PC-3 (cell line): ENCODE results near the gene TPD52L1. TPM values are rescaled to one million over a fixed set of nuclear protein-coding genes. Genes with fewer than 3 reads are reported as not detected.

Experiments used
- ATAC-seq: fragments of 200-7000 bp; cut with Tn5 transposase; 2 replicates; pipeline ENCODE4 v1.9.1; 2020; ENCODE audit warnings: mild to moderate bottlenecking, moderate library complexity
- BruUV-seq: library from RNA; stranded (reverse); fragments of 400-500 nt; replicated peaks from 2 replicates; lab custom pipeline; 2021; lab: Mats Ljungman, UMichigan
- CTCF ChIA-PET: fragments of 300-600 bp; sonication (Branson Sonifier 250); formaldehyde crosslinking; loops from one replicate; lab custom pipeline; 2022; ENCODE audit warnings: antibody characterized with exemption; lab: Charles Lee
- POLR2A ChIA-PET: fragments of 300-600 bp; sonication (Branson Sonifier 250); formaldehyde crosslinking; loops from one replicate; lab custom pipeline; 2022; ENCODE audit warnings: antibody characterized with exemption; ENCODE audit not compliant: unreplicated experiment; lab: Charles Lee
- DNase-seq: peaks from one replicate; pipeline ENCODE4 v3.0.0-alpha.2; 2015
- H2AFZ ChIP-seq: fragments of 300-600 bp; sonication (generic); 2 replicates; pipeline ENCODE4 v1.6.0; 2016; ENCODE audit warnings: antibody characterized with exemption, low read length
- H3F3A ChIP-seq: fragments of 300-600 bp; sonication (generic); one replicate; pipeline ENCODE4 v1.6.0; 2017; ENCODE audit warnings: antibody characterized with exemption, low read length, control low read depth, mild to moderate bottlenecking; ENCODE audit not compliant: unreplicated experiment
- H3K27ac ChIP-seq: fragments of 300-600 bp; sonication (generic); 2 replicates; pipeline ENCODE4 v1.5.1; 2016; ENCODE audit warnings: mild to moderate bottlenecking, low read length
- H3K27me3 ChIP-seq: fragments of 300-600 bp; sonication (generic); 2 replicates; pipeline ENCODE4 v1.6.1; 2016; ENCODE audit warnings: low read length, mixed read lengths
- H3K36me3 ChIP-seq: fragments of 300-600 bp; sonication (generic); 2 replicates; pipeline ENCODE4 v1.6.1; 2016; ENCODE audit warnings: low read depth, mixed run types, low read length, mixed read lengths
- H3K4me1 ChIP-seq: fragments of 300-600 bp; sonication (generic); 2 replicates; pipeline ENCODE4 v1.5.1; 2016; ENCODE audit warnings: low read length; ENCODE audit not compliant: insufficient read depth
- H3K4me2 ChIP-seq: fragments of 300-600 bp; sonication (generic); 2 replicates; pipeline ENCODE4 v1.6.0; 2016; ENCODE audit warnings: low read length
- H3K4me3 ChIP-seq: fragments of 300-600 bp; sonication (generic); 2 replicates; pipeline ENCODE4 v1.5.1; 2016; ENCODE audit warnings: mild to moderate bottlenecking, low read length, mixed read lengths
- H3K79me2 ChIP-seq: fragments of 300-600 bp; sonication (generic); 2 replicates; pipeline ENCODE4 v1.6.1; 2017; ENCODE audit warnings: low read length, mixed read lengths
- H3K9ac ChIP-seq: fragments of 300-600 bp; sonication (generic); 2 replicates; pipeline ENCODE4 v1.6.0; 2016; ENCODE audit warnings: mild to moderate bottlenecking, low read length
- H3K9me2 ChIP-seq: fragments of 300-600 bp; sonication (generic); replicated peaks from 2 replicates; pipeline ENCODE4 v1.6.1; 2016; ENCODE audit warnings: mixed run types, low read length, mixed read lengths
- H3K9me3 ChIP-seq: fragments of 300-600 bp; sonication (generic); 2 replicates; pipeline ENCODE4 v1.6.1; 2016; ENCODE audit warnings: low read length, mixed read lengths
- H4K20me1 ChIP-seq: fragments of 300-600 bp; sonication (generic); 2 replicates; pipeline ENCODE4 v1.6.1; 2016; ENCODE audit warnings: low read length, mixed read lengths
- CTCF ChIP-seq: fragments of 300-600 bp; sonication (generic); conservative IDR thresholded peaks from 2 replicates; pipeline ENCODE4 v1.5.1; 2017; ENCODE audit warnings: antibody characterized with exemption, low read depth, mild to moderate bottlenecking, low read length
- EZH2 ChIP-seq: fragments of 300-600 bp; sonication (generic); IDR thresholded peaks from one replicate; pipeline ENCODE4 v1.6.1; 2017; ENCODE audit warnings: antibody characterized with exemption, mild to moderate bottlenecking, low read length; ENCODE audit not compliant: unreplicated experiment
- EZH2phosphoT487 ChIP-seq: fragments of 300-600 bp; sonication (generic); IDR thresholded peaks from 2 replicates; pipeline ENCODE4 v1.6.1; 2018; ENCODE audit warnings: mild to moderate bottlenecking, antibody characterized with exemption, low read length, borderline replicate concordance
- intact Hi-C: fragments of 100-400 bp; cut with micrococcal nuclease; formaldehyde crosslinking; loops from 2 replicates; pipeline ENCODE4 v1.9.0; 2023
- total RNA-seq: library from RNA; depleted of rRNA; stranded (reverse); fragments of >200 nt; gene quantifications from 2 replicates; pipeline ENCODE4 v1.2.3, GENCODE V29; 2014

Gene TPD52L1
- total RNA-seq, 1 experiment from 2014 or later, result 39.4 TPM

DNA sequence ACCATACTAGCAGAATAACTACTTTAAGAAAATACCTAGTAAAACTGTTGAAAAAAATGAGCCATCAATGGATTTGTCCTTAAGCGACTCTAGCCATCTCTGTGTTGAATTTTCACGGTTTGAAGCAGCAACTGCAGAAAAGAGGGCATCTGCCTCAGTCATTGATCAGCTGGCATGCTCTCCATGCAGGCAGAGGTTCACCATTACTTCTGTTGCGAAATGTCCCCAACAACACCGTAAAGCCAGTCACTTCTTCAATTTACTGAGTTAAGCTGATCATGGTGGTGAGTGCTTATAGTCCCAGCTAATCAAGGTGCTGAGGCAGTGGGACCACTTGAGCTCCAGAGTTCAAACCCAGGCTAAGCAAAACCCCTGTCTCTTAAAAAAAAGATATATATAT, 11.1 kb downstream of the TPD52L1 start:
- BruUV-seq, result no TSS peak
- Histone ChIP-seq H3K27me3 (no peaks in the 10 kb centered on the region), H3K4me2 (no peak overlapping the region), H3K36me3 (no peaks in the 10 kb centered on the region), H3K79me2 (no peaks in the 10 kb centered on the region), H4K20me1 (no peaks in the 10 kb centered on the region), H3K4me1 (0 out of 2 replicates have a peak, but pooled peaks cover 6% of the 10 kb centered on the region), H3K9me3 (no peaks in the 10 kb centered on the region), H3K4me3 (no peak overlapping the region), H3K9ac (no peak overlapping the region), H2AFZ (no peak overlapping the region), H3K9me2 (no peaks in the 10 kb centered on the region), H3K27ac (no peak overlapping the region), H3F3A (no peaks in the 10 kb centered on the region)
- no peak for ATAC-seq
- DNase-seq, result no peak
- intact Hi-C loops, result no loop called here
- ChIA-PET CTCF (no interaction called here), POLR2A (no interaction called here)
- no peak for TF ChIP-seq EZH2phosphoT487
- TF ChIP-seq EZH2, result no peak
- TF ChIP-seq CTCF, result no peak

DNA sequence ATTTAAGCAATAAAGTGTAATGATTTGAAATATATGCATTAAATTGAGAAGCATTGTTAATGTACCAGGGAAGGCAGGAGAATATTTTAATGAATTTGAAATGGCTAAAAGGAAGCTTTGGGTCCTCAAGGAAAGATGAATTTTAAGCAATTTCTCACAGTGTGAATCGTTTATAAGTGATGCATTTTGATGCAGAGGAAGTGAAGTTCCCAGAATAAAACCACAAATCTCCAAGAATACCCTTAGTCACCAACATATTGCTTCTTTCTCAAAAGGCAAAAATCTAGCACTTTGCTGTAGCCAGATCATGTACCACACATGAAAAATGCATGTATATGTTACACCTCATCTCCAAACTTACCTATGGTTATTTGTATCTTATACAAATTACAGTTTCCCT, 11.7 kb downstream of the TPD52L1 start:
- H3K79me2 ChIP-seq, result no peaks in the 10 kb centered on the region
- no TSS peak for BruUV-seq
- H3K9me2 ChIP-seq, result no peaks in the 10 kb centered on the region
- H2AFZ ChIP-seq, result no peak overlapping the region
- no peak overlapping the region for H3K4me3 ChIP-seq
- no peak overlapping the region for H3K4me2 ChIP-seq
- ATAC-seq, result no peak
- H3F3A ChIP-seq, result no peaks in the 10 kb centered on the region
- H3K27me3 ChIP-seq, result no peaks in the 10 kb centered on the region
- 0 out of 2 replicates have a peak, but pooled peaks cover 6% of the 10 kb centered on the region for H3K4me1 ChIP-seq
- no peak overlapping the region for H3K27ac ChIP-seq
- no peak for DNase-seq
- POLR2A ChIA-PET, result no interaction called here
- H3K9me3 ChIP-seq, result no peaks in the 10 kb centered on the region
- no peaks in the 10 kb centered on the region for H4K20me1 ChIP-seq
- H3K9ac ChIP-seq, result no peak overlapping the region
- TF ChIP-seq EZH2phosphoT487, result no peak
- CTCF ChIA-PET, result no interaction called here
- intact Hi-C loops, result no loop called here
- no peaks in the 10 kb centered on the region for H3K36me3 ChIP-seq

DNA sequence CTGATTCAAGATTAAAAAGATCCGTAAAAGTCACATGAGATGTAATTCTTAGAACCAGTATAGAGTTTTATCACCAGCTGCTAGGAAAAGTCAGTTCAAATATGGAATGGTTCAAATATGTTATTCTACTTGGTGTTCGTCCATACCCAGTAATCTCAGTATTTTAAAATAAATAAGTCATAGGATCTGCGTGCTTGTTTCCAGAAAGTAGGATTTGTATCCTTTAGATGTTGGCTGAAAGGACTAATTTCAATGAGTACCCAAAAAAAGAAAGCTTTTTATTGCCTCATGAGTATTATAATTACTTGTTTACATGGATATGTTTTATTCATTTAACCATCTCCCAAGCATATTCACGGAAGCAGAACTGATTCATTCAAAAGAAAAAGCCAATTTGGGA, 12.2 kb downstream of the TPD52L1 start:
- intact Hi-C loops, result no loop called here
- POLR2A ChIA-PET, result no interaction called here
- ATAC-seq (no peak), DNase-seq (no peak)
- H3K9me2 ChIP-seq, result no peaks in the 10 kb centered on the region
- H3K9ac ChIP-seq, result no peak overlapping the region
- no peak overlapping the region for H3K4me3 ChIP-seq
- no peaks in the 10 kb centered on the region for H3F3A ChIP-seq
- no peaks in the 10 kb centered on the region for H4K20me1 ChIP-seq
- no peak overlapping the region for H3K4me2 ChIP-seq
- H3K9me3 ChIP-seq, result no peaks in the 10 kb centered on the region
- CTCF ChIA-PET, result no interaction called here
- no peak overlapping the region for H3K27ac ChIP-seq
- no peak overlapping the region for H2AFZ ChIP-seq
- H3K36me3 ChIP-seq, result no peaks in the 10 kb centered on the region
- H3K4me1 ChIP-seq, result 0 out of 2 replicates have a peak, but pooled peaks cover 6% of the 10 kb centered on the region
- H3K79me2 ChIP-seq, result no peaks in the 10 kb centered on the region
- no TSS peak for BruUV-seq
- TF ChIP-seq EZH2 (no peak), EZH2phosphoT487 (no peak), CTCF (no peak)
- H3K27me3 ChIP-seq, result no peaks in the 10 kb centered on the region
